HG03139 (cell line): Measurements from ENCODE around the gene TCF3.
"Not testable (repeated sequence)": the region's sequence is repeated elsewhere in the genome, so short reads cannot be mapped to it uniquely, and the experiment has no call there.

Source experiments
- ATAC-seq: cut with Tn5 transposase; IDR thresholded peaks from one replicate; pipeline ENCODE4 v1.9.1; 2021; ENCODE audit not compliant: unreplicated experiment

The TCF3 gene

DNA sequence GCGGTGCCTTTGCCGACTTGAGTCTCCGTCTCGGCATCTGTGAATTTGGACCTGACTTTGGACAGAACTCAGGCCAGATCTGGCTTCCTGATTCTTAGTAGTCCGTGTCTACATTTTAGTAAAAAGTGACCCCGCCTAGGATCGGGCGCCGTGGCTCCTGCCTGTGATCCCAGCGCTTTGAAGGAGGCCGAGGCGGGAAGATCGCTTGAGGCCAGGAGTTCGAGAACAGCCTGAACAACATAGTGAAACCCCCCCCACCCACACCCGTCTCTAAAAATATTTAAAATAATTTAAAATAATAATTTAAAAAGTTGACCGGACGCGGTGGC, 849 bp upstream of the TCF3 start:
- ATAC-seq = no peak

DNA sequence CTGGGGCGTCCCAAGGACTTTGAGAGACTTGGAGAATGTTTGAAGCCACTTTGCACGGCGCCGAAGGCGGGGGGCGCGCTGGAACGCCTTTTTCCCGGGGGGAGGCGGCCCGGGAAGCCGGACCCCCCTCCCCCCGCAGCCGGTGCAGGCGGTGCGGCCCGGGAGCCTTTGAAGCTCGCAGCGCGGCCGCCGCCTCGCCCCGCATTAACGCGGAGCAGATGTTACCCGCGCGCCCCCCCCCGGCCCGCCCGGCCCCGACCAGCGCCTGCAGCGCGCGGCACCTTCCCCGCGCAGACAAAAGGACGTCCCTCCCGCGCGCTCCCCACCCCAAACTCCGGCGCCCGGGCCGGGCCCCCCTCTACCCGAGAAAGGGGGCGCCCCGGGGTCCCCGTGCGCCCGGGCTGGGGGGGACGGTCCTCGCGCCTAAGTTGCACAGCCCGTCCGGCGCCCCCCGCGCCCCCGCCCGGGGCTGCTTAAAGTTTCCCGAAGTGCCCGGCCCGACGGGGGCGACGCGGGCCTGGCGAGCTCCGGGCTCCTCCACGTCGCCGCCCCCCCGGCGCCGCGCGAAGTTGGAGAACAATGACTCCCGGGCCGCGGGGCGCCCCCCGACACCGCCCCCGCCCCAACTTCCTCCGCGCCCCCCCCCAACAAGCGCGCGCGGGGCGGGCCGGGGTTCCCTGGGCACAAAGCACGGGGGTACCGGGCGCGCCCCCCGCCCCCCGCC, 685 bp downstream of the TCF3 start:
- no peak for ATAC-seq

DNA sequence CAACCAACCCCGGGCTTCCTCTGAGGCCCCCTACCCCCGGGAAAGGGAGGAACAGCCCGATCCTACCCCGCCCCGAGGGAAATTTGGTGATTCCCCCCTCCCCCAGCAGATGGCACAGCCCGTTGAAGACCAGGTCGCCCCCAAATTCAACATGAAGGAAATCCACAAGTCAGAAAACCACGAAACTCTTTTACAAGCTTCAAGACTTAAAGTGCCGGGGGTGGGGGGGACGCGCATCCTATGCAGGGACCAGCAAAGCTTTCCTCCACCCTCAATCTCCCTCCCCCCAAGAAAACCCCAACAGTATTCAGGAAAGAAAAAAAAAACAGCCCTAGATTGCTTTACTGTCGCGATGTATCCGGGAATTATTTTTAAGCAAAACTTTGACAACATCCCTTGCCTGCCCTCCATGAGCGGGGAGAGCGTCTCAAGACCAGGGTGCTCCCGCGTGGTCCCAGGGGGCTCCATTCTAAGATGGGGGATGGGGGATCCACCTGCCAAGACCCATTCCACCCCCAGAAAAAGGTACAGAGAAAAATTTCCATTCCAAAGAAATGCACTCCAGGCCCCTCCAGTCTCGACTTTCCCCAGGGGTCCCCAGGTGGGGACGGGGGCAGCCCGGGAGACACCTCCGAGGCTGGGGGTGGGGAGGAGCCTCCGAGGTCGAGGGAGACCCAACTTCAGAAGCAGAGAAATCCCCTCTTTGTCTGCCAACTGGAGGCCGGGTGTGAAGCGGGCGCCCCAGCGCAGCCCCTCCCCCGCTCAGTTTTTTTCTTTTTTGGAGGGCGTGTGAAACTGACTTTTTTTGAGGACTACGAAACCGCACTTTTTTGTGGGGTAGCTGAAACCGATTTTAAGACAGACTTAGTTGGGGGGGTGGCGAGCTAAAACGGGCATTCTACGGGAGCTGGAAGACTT, 1.5 kb downstream of the TCF3 start:
- ATAC-seq = no peak

DNA sequence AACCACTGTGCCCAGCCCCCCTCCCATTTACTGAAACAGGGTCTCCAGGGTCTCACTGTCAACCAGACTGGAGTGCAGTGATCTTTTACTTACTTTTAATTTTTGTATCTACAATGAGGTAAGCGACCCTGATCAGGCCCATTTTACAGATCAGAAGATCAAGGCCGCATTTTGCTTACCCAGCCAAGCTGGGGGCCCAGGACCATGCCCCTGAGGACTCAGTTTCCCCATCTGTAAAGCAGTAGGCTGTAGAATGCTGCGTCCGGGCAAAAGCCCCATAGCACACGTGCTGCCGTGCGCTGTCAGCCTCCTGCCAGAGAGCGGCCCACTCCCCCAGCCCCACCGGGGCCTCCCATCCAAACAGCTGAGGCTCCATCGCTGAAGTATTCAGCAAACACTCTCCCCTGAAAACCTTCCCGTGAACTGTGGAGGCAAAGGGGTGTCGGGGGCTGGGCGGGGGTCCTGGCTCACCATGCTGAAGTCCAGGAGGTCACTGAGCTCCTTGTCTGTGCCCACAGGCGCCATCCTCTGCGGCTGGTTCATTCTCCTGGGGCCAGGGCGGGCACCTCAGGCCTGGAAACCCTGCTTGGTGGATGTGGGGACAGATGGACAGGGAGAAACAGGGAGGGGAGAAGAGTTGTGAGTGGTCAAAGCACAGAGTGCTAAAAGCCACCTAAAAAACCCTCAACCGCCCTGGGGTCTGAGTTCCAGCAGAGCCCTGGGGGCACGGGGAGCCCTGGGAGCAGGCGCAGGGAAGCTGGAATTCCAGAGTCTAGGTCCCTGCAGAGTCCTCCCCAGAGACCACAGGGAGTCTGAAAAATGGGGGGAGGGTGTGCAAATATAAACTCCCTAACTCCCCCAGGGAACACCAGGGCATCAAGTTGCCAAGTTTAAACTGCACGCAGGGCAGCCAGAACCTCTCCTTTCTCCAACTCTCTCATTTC, 2.4 kb downstream of the TCF3 start:
- no peak for ATAC-seq

DNA sequence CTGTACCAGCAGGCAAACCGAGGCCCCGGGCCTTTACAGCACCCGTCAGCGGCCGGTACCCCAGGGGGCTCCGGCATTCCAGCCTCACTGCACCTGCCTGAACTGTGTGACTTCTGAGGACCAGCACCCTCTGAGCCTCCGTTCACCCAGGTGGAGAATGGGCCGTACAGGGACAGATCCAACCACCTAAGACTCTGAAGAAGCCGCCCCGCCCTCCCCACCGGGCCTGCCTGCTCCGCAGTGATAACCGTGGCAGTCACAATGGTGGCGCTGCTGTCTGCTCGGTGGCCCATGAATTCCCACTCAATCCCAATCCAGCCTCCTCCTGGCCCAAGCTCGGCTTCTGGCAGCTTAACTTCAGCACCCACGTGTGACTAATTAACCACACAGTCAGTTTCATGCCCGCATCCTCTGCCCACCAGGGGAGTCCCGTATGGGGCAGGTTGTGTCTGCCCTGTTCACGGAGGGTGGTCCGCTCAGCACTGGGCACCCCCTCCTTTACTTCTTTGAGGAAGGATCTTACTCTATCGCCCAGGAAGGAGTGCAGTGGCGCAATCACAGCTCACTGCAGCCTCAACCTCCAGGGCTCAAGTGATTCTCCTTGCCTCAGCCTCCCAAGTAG, 3.4 kb downstream of the TCF3 start:
- ATAC-seq = no peak

DNA sequence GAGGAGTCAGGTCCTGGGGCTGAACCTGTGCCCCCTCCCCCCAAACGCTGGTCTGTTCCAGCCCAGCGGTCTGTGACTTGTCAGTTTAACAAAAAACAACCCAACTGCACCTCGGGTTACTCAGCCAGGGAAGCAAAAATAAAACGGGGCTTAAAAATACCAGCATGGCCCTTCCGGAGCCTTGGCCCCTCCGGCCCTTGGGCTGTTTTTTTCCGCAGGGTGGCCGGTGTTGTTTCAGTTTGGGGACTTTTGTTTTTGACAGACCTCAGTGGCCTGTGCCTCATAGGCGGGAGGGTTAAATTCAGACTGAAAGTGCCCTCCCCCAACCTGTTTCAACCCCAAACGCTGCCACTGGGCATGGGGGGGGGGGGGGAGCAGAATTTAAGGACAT, 4.0 kb downstream of the TCF3 start:
- no peak for ATAC-seq

DNA sequence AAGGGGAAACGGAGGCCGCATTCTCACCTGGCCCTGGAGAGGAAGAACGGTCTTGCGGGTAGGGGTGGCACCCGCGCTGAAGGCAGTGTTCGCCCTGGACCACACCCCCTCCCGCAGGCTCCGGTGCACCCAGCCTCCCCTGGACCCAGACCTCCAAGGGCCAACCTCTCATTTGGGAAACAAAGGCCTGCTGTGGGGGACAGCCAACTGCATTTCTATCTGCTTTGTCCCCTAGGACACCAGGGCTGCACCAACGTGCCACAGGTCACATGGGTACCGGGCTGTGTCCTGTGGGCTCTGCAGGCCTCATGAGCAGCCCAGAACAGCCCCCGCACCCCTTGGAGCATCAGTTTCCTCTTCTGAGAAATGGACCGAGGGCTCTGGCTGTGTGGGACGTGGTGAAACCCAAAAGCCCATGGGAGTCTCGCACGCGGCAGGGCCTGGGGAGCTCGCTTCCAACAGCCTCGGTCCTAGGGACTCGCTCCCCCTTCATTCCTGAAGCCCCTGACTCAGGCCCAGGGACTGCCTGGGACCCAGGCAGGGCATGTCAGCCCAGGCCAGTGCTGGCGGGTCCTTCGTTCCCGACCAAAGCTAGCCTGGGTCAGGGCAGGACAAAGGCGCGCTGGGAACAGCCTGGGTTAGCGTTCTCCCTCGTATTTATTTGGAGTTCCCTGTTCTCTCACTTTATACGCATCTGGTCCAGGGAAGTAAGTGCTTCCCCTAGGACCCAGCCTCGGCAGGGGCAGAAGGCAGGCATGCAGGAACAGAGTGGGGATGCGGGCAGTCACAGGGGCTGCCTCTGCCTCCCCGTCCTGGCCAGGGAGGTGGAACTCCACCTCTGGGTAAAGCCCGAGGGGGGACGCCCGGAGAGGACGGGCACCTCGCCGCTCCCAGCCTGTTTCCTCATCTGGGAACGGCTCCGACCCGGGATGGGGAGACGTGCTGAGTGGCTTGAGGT, 4.6 kb downstream of the TCF3 start:
- no peak for ATAC-seq

DNA sequence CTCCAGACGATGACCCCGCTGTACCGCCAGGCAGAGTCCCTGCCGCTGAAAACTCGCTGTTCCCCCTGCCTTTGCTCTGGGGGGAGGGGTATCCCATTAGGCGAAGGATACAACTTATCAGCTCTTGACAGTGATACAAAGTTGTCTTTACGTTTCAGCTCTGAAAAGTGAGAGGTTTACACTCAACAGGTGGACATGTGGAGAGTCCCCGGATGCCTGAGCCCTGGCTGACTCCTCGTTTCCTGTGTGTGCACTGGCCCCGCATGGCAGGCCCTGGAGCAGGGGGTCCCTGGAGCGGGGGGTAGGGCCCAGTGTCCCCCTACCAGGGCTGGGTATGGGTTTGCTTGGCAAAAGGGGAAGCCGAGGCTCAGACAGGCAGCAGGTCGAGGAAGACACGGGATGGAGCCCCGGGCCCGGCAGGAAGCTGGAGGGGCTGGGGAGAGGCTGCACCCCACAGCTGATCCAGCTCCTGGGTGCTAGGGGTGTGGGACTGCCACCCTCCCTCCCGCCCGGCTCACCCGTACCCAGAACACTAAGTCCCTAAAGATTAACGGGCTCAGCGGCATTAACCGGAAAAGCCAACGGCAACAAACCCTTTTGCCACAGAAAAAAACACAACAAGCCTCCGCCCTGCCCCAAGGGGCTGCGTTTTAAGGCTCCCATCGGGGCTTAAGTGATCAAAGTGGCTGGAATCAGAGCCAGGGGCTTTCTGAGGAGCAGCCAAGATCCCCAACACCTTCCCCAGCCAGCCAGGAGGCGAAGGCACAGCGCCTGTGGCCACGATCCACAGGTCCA, 5.6 kb downstream of the TCF3 start:
- ATAC-seq = no peak

DNA sequence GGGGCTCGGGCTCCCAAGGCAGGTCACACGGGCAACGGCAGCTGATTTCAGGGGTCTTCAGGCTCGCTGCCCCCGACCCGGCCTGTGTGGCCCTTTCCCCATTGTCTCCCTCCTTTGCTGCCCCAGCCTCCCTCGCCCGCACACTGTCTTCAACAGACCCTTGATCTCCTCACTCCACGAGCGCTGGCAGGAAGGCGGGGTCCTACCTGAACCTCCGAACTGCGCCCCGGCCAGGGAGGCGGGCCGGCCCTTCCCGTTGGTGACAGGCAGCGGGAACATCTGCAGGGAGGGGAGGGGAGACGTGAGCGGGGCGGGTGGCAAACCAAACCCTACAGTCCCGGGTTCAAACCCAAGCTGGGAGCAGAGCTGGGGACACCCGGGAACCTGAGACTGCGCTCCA, 6.3 kb downstream of the TCF3 start:
- ATAC-seq = no peak

DNA sequence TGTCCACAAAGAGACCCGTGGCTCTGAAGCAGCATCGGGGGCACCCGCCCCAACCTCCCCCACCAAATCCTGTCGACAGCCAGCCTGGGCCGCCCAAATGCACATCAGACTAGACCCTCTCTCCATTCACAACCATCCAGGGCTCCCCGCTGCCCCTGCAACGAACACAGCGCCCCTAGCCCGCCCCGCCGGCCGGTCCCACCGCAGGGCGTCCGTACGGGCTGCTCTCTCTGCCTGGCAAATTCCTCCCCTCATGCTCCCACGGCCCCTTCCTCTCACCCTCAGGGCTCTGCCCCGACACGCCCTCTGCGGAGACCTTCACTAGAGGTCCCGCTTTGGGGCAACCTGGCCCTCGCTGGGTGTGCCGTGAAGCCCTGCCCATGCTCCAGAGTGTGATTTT, 7.1 kb downstream of the TCF3 start:
- no peak for ATAC-seq

DNA sequence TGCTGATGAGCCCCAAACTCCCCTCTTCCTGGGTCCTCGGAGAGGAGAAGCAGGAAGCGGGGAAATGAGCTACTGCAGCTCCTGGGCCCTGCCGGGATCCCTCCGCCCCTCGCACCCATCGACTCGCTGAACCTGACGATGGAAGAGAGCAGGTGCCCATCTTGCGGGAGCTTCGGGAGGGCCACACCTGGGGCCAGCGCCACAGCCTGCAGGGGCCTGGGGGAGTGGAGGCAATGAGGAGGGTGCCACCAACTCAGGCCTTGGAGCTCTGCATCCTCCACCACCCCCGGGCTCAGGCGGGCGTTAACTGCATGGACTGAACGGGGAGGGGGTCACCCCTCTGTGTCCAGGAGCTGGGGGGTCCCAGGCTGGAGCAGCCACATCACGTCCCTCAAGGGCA, 8.3 kb downstream of the TCF3 start:
- ATAC-seq = no peak

DNA sequence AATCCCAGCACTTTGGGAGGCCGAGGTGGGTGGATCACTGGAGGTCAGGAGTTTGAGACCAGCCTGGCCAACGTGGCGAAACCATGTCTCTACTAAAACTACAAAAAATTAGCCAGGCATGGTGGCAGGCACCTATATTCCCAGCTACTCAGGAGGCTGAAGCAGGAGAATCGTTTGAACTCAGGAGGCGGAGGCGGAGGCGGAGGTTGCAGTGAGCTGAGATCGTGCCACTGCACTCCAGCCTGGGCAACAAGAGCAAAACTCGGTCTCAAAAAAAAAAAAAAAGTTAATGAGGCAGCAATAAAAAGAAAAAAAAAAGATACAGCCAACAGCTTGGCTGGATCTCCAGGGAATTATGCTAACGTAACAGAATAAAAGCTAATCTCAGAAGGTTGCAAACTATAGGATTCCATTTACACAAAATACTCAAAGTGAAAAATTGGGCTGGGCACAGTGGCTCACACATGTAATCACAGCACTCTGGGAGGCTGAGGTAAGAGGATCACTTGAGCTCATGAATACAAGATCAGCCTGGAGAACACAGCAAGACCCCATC, 11.4 kb downstream of the TCF3 start:
- ATAC-seq = not testable (repeated sequence)

DNA sequence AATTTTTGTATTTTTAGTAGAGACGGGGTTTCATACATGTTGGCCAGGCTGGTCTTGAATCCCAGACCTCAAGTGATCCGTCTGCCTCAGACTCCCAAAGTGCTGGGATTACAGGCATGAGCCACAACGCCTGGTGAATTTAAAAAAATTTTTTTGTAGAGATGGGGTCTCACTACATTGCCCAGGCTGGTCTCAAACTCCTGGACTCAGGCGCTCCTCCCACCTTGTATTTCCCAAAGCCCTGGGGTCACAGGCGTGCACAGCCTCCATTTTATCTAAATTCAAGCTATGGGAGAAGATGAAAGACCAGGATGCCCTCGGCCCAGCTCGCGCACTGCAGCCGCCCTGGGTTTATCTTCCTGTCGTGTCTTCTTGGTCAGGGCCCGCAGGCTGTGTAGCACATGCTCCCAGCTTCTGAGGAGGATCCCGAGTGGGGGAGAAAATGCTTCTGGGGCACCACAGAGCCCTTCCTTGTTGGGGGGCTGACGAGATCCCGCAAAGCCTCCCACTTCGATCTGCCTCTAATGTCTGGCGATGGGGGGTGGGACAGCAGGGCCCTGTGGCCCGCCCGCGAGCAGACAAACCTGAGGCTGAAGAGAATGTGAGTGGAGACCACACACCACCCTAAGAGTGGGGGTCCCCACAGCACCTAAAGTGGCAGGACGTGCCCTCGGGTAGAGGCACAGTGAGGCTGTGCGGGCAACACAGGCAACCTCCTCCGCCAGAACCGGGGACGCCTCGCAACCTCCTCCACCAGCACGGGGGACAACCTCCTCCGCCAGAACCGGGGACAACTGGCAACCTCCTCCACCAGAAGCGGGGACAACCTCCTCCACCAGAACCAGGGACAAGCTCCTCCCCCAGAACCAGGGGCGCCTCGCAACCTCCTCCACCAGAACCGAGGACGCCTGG, 15.8 kb downstream of the TCF3 start:
- ATAC-seq = no peak

DNA sequence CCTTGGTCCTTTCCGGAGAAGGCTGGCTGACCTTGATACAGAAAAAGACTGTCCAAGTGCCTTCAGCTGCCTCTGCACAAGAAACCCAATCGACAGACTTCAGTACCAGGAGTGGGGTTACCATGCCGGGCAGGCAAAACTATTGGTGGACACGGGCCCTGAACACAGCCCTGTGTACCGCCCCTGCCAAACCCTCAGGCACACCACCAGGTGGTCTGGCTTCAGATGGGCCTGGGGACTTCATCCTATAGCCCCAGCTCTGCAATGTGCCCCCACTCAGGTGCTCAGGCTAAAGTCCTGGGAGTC, 17.5 kb downstream of the TCF3 start:
- no peak for ATAC-seq

DNA sequence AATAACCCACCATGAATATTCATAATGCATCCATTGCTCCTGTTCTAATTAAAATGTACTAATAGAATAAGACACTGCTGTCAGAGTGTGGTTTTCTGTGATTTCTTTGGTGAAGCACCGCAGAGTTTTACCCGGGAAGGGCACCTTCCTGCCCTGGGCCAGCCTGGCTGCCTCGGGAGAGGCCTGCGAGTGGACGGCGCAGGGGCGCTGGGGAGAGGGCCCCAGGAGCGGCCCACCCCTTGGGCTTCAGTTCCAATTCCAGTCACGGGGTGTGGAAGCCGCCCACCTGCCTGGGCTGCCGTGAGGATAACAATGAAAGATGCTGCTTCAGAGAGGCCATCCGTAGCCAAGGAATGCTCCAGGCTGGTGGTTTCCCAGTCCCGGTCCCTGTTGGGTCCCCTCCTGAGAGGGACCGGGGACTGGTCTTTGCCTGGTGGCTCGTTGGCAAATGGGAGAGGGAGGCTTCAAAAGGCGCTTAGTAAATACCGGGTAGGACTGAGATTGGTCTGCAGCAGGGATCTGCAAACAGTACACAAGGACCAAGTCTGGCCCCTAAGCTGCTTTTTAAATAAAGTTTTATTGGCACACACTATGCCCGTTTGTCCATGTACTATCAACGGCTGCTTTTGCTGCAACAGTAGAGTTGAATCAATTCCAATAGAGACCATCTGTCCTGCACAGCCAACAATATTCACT, 18.0 kb downstream of the TCF3 start:
- no peak for ATAC-seq

DNA sequence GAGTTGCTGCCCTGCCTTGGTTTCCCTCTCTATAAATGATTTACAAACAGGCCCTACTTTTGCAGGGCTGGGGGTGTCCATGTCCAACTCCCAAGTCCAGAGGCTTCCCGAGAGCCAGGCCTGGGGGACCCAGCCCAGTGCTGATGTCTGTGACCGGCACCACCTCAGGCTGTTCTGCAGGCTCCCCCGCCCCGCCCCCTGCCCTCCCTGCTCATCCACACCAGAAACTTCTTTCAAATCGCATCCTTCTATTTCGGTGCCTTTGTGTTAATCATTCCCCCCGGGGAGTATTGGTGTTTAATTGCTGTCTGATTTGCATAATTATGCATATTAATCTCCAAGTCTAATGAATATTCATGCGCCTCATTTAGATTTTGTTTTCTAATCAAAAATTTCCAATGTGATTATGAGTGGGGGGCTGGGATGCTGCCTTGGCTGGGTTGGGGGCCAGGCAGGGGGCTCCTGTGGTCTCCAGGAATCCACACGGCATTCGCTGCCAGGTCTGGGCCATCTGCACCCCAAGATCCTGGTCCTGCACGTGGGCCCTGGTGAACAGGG, 19.1 kb downstream of the TCF3 start:
- ATAC-seq = no peak
